Measurements from ENCODE around the gene ARMCX2. TPM values are rescaled to one million over a fixed set of nuclear protein-coding genes. Genes with fewer than 3 reads are reported as not detected.

Gene ARMCX2
- total RNA-seq: 10 to 100 TPM in 3 of 4 donors, 1 to 10 TPM in 1; 8.8 to 33.0 (median 14.2) TPM

- no peak for TF ChIP-seq CTCF (IDR thresholded peaks at IDR 0.05; ENCODE audit: low read depth)
Observed at GRCh38 chrX:101659601-101660063, at the start of gene ARMCX2. Gene ARMCX2, minus strand, starts transcription at chrX:101659850. Its CDS starts 2,262 bp downstream, at chrX:101657588.

GRCh38 chrX:101709384-101709783, 49.7 kb upstream of the ARMCX2 start:
- no peak for TF ChIP-seq CTCF (IDR thresholded peaks at IDR 0.05; ENCODE audit: low read depth)

- TF ChIP-seq CTCF (IDR thresholded peaks at IDR 0.05; ENCODE audit: low read depth): no peak
Observed at GRCh38 chrX:101708163-101708562, 48.5 kb upstream of the ARMCX2 start.

GRCh38 chrX:101693476-101693875, 33.8 kb upstream of the ARMCX2 start:
- TF ChIP-seq CTCF (IDR thresholded peaks at IDR 0.05; ENCODE audit: low read depth): no peak

GRCh38 chrX:101691835-101692234, 32.2 kb upstream of the ARMCX2 start:
- no peak for TF ChIP-seq CTCF (IDR thresholded peaks at IDR 0.05; ENCODE audit: low read depth)

- TF ChIP-seq CTCF (IDR thresholded peaks at IDR 0.05; ENCODE audit: low read depth): no peak
Observed at GRCh38 chrX:101686574-101686973, 26.9 kb upstream of the ARMCX2 start.

- TF ChIP-seq CTCF (IDR thresholded peaks at IDR 0.05; ENCODE audit: low read depth): no peak
Observed at GRCh38 chrX:101685923-101686322, 26.3 kb upstream of the ARMCX2 start.

All from subcutaneous adipose tissue (tissue), 4 donors.